ENCODE results near the gene CYB561D2.

CYB561D2 gene

GRCh38 chr3:50365080-50365841 is 14.6 kb downstream of the CYB561D2 start:
- no peak for DNase-seq (ENCODE audit: low read depth, low spot score)

- DNase-seq (ENCODE audit: low read depth, low spot score): no peak
These were observed 15.2 kb downstream of the CYB561D2 start for GRCh38 chr3:50365842-50366220.

- no peak for DNase-seq (ENCODE audit: low read depth, low spot score)
These were observed 18.5 kb downstream of the CYB561D2 start for GRCh38 chr3:50369012-50369670.

GRCh38 chr3:50370594-50370993 is 19.9 kb downstream of the CYB561D2 start:
- DNase-seq (ENCODE audit: low read depth, low spot score): no peak

GRCh38 chr3:50371133-50371685 is 20.5 kb downstream of the CYB561D2 start:
- no peak for DNase-seq (ENCODE audit: low read depth, low spot score)

GRCh38 chr3:50372349-50372748 is 21.7 kb downstream of the CYB561D2 start:
- DNase-seq (ENCODE audit: low read depth, low spot score): no peak

GRCh38 chr3:50373146-50374051 is 22.7 kb downstream of the CYB561D2 start:
- no peak for DNase-seq (ENCODE audit: low read depth, low spot score)

- DNase-seq (ENCODE audit: low read depth, low spot score): no peak
These were observed 23.9 kb downstream of the CYB561D2 start for GRCh38 chr3:50374363-50375257.

GRCh38 chr3:50375258-50375931 is 24.7 kb downstream of the CYB561D2 start:
- DNase-seq (ENCODE audit: low read depth, low spot score): no peak

GRCh38 chr3:50378024-50378423 is 27.4 kb downstream of the CYB561D2 start:
- no peak for DNase-seq (ENCODE audit: low read depth, low spot score)

- DNase-seq (ENCODE audit: low read depth, low spot score): no peak
These were observed 28.1 kb downstream of the CYB561D2 start for GRCh38 chr3:50378757-50379156.

GRCh38 chr3:50380405-50381085 is 29.9 kb downstream of the CYB561D2 start:
- no peak for DNase-seq (ENCODE audit: low read depth, low spot score)

GRCh38 chr3:50381383-50381782 is 30.7 kb downstream of the CYB561D2 start:
- no peak for DNase-seq (ENCODE audit: low read depth, low spot score)

GRCh38 chr3:50382722-50383121 is 32.1 kb downstream of the CYB561D2 start:
- DNase-seq (ENCODE audit: low read depth, low spot score): no peak

- DNase-seq (ENCODE audit: low read depth, low spot score): no peak
These were observed 33.1 kb downstream of the CYB561D2 start for GRCh38 chr3:50383750-50384149.

GRCh38 chr3:50385754-50386153 is 35.1 kb downstream of the CYB561D2 start:
- DNase-seq (ENCODE audit: low read depth, low spot score): no peak

- no peak for DNase-seq (ENCODE audit: low read depth, low spot score)
These were observed 37.5 kb downstream of the CYB561D2 start for GRCh38 chr3:50388016-50388719.

GRCh38 chr3:50388720-50389413 is 38.2 kb downstream of the CYB561D2 start:
- DNase-seq (ENCODE audit: low read depth, low spot score): no peak

GRCh38 chr3:50389414-50389767 is 38.7 kb downstream of the CYB561D2 start:
- DNase-seq (ENCODE audit: low read depth, low spot score): no peak
